LNCaP clone FGC (cell line): ENCODE data around the gene NAPA.

Experiments used
- DNase-seq: peaks from one replicate; pipeline ENCODE4 v3.0.0-alpha.2; 2011; ENCODE audit warnings: low read depth
- H3K4me3 ChIP-seq: 2 replicates; pipeline ENCODE4 v1.5.1; 2011; ENCODE audit warnings: mild to moderate bottlenecking, low read depth, low read length, control low read depth
- CTCF ChIP-seq: IDR thresholded peaks from 2 replicates; pipeline ENCODE4 v1.5.1; 2012; ENCODE audit warnings: mild to moderate bottlenecking; ENCODE audit not compliant: control insufficient read depth, insufficient read depth; ENCODE audit errors: extremely low read depth

The NAPA gene

GRCh38 chr19:47509973-47510372 is 4.9 kb downstream of the NAPA start:
- TF ChIP-seq CTCF: no peak
- peak overlapping the region; percentile 37 for H3K4me3 ChIP-seq
- no peak for DNase-seq

- no peak for DNase-seq
- TF ChIP-seq CTCF: no peak
- H3K4me3 ChIP-seq: peak overlapping the region; percentile 37
Observed at GRCh38 chr19:47509170-47509847, 5.6 kb downstream of the NAPA start.

- no peak overlapping the region for H3K4me3 ChIP-seq
- TF ChIP-seq CTCF: no peak
- DNase-seq: no peak
Observed at GRCh38 chr19:47508721-47509120, 6.1 kb downstream of the NAPA start.

GRCh38 chr19:47507924-47508553 is 6.8 kb downstream of the NAPA start:
- 0 out of 2 replicates have a peak, but pooled peaks have one; percentile 9 for TF ChIP-seq CTCF
- H3K4me3 ChIP-seq: no peak overlapping the region
- DNase-seq: no peak

- no peak for DNase-seq
- TF ChIP-seq CTCF: no peak
- 0 out of 2 replicates have a peak overlapping the region, but pooled peaks have one; percentile 4 for H3K4me3 ChIP-seq
Observed at GRCh38 chr19:47507012-47507411, 7.9 kb downstream of the NAPA start.

- TF ChIP-seq CTCF: no peak
- DNase-seq: no peak
- H3K4me3 ChIP-seq: no peak overlapping the region
Observed at GRCh38 chr19:47506459-47506858, 8.4 kb downstream of the NAPA start.
